ENCODE measurements around the gene MYO3B. TPM values are rescaled to one million over a fixed set of nuclear protein-coding genes. Genes with fewer than 3 reads are reported as not detected.
"Not testable (repeated sequence)": the region's sequence is repeated elsewhere in the genome, so short reads cannot be mapped to it uniquely, and the experiment has no call there.

Gene MYO3B
- total RNA-seq, 1 donor from 2014 or later: 5.5 TPM

GRCh38 chr2:170578606-170579005, 400.7 kb downstream of the MYO3B start:
- no peak for DNase-seq

- no peak for DNase-seq
Measured at GRCh38 chr2:170579511-170579910, 401.6 kb downstream of the MYO3B start.

- DNase-seq: no peak
Measured at GRCh38 chr2:170582313-170582712, 404.4 kb downstream of the MYO3B start.

DNA sequence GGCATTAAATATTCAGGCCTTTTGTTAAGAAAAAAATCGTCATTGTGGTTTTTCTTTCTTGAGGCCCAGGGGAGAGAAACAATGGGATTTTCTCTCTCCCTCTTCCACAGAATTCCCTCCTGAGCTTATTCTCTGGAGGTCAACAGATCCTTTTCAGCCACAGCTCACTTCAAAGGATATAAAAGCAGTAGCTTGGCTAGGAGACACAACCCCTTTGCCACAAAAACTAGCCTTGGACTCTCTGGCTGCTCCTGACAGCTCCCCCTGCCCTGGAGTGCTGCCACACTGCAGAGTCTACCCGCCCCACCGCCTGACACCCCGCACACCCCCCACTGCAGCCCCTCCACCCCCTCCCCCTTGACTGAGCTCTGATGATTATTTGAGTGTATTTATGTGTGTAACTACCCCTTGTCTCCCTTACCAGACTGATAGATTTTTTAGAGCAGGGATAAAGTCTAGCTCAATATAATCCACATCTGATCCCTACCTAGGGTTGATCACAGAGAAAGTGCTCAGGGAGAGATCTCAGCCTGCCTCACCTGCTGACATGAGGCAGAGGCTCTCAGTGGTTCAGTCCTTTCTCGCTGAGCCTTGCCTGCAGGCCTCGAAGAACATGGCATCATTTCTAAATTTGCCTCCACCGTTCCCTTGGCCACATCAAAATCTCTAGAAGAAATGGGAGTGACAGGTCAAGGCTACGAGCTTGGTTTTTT, 405.0 kb downstream of the MYO3B start:
- DNase-seq: no peak

- DNase-seq: no peak
Measured at GRCh38 chr2:170585067-170585466, 407.1 kb downstream of the MYO3B start.

- peak; percentile 65 for DNase-seq
Measured at GRCh38 chr2:170586571-170587095, 408.7 kb downstream of the MYO3B start.

DNA sequence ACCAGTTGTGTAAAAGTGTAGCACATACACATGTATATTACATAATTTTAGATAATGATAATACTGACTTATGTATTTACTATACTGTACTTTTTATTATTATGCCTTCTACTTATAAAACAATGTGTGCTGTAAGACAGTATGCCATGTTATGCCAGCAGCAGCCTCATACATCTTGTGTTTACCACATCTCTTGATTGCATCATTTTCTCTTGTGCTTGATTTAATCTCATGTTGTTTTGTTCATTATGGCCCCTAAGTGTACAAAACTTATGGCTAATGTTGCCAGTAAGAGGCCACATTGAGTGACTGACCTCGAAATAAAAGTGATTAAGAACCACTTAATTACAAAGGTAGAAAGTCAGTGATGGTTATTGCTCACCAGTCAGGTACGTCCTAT, 409.2 kb downstream of the MYO3B start:
- no peak for DNase-seq

GRCh38 chr2:170587922-170588321, 410.0 kb downstream of the MYO3B start:
- peak; percentile 86 for DNase-seq

DNA sequence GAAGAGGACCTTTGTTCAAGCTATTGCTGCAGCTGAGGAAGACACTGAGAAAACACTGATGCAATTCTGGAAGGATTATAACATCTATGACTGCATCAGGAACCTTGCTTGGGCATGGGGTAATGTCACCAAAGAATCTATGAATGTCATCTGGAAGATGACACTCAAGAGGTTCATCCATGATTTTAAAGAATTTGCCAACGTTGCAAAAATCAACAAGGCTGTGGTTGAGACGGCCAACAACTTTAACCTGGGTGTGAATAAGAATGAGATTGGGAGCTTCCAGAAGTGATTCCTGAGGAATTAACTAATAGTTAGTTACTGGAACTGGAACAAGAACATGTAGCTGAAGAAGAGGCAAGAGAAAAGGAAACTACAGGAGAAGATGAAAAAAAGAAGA, 410.8 kb downstream of the MYO3B start:
- no peak for DNase-seq

GRCh38 chr2:170596576-170596975, 418.6 kb downstream of the MYO3B start:
- DNase-seq: no peak

GRCh38 chr2:170598067-170598395, 420.1 kb downstream of the MYO3B start:
- DNase-seq: peak; percentile 68

DNA sequence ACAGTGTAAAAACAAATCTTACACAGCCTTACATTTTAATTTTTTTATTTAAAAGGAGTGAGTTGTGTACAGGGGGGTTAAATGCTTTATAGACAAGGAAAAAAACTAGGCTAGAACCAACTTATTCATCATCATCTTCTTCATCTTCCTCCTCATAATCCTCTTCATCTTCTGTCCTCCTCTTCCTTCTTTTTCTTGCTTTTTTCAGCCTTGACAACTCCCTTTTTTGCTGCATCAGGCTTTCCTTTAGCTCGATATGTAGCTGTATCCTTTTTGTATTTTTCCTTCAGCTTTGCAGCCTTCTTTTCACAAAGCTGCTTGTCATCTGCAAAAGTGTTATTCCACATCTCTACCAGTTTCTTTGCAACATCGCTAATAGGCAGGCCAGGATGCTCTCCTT, 423.5 kb downstream of the MYO3B start:
- no peak for DNase-seq

- DNase-seq: no peak
Measured at GRCh38 chr2:170605862-170606261, 427.9 kb downstream of the MYO3B start.

DNA sequence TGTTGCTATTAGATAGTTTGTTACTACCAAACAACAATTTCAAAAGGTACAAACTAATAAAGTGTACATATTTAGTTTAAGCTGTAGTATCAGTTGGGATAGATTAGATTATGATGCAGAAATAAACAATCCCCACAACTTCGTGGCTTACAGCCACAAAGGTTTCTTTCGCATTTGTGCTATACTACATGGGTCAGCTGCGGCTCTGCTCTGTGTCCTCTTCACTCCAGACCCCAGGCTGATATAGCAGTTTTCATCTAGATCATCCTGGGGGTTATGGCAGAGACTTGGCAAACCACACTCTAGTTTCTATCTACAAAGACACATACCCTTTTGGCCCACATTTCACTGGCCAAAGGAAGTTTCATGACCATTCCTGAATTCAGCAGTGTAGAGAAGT, 429.2 kb downstream of the MYO3B start:
- no peak for DNase-seq

DNA sequence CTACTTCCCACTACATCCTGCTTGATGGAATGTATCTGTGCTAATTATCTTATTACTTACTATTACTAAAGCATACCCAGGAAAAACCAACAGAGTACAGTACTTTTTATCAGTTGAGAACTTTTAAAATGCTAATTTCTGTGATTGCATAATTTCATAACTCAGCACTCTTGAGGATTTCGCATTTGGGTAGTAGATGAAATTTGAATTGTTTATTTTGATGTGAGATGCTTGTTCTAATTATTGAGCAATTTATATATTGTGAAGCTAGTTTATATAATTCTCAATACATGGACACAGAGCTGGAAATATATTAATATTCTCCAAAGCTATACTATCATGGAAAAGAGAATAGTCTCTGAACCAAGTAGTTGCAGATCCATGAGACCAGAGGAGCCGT, 432.7 kb downstream of the MYO3B start:
- DNase-seq: no peak

- DNase-seq: not testable (repeated sequence)
Measured at GRCh38 chr2:170618948-170619347, 441.0 kb downstream of the MYO3B start.

- not testable (repeated sequence) for DNase-seq
Measured at GRCh38 chr2:170635094-170635493, 457.1 kb downstream of the MYO3B start.

DNA sequence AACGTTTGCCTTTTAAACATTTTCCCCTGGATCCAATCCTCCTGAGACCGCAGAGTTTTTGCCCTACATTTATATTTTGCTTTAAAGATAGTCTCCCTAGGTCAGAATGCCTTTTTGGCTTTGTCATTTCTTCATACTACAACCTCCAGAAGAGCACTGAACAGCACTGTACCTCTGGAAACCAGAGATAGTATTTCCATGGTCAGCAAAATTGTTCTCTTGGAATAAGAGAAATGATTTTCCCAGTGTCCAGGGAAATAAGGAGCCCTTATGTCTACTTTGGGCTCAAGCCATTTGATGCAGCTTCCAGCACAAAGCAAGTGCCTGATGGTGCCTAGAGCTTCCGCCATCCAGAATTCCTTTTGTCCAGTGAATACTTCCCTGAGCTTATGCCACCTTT, 461.7 kb downstream of the MYO3B start:
- DNase-seq: no peak

- no peak for DNase-seq
Measured at GRCh38 chr2:170641961-170642360, 464.0 kb downstream of the MYO3B start.

GRCh38 chr2:170643346-170643745, 465.4 kb downstream of the MYO3B start:
- no peak for DNase-seq

- DNase-seq: no peak
Measured at GRCh38 chr2:170647741-170648436, 469.9 kb downstream of the MYO3B start.

DNA sequence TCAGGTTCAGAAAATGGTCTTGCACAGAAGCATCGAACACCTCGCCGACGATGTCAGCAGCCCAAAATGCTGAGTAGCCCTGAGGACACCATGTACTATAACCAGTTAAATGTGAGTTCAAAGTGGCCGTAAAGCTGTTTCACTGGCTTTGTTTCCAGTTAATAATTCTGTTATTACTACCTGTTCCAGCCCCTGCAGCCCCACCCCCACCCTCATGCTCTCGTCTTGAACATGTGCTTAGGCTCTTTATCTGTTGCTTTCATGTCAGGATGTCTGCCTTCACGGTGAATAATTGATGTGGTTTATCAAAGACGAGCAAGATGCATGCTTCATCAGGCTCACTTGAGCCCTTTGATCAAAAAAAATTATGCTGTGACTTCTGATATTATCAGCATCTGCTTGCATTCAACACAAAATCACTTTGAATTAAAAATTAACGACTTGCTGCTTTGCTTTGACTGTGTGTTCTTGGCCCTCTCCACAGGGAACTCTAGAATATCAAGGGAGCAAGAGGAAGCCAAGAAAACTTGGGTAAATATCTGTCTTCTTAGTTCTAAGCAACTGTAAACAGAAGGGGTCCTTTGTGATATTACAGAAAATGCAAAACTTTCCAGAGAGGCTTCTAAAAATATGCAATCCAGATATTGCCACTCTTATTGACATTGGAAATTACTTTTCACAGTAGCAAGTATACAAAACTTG, 473.8 kb downstream of the MYO3B start:
- no peak for DNase-seq
